ENCODE results near the gene SYNE2.
"Not testable (repeated sequence)": the region's sequence is repeated elsewhere in the genome, so short reads cannot be mapped to it uniquely, and the experiment has no call there.

Gene SYNE2

DNA sequence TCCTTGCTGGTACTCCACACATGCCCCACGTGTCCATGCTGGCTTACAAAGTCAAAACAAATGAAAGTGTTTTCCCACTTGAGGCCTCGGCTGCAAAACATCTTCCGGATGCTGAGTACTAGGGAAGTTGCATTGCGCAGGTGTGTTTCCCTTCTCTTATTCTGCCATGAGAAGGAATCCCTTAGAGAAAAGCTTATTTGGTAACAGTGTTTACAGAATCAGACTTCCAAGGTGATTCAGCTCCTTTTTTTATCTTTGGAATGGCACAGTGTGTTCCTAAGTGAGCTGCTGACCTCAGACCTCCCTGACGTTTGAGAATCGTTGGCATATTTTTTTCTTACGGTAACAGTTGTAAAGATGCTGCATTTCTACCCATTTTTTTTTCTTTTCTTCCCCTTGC is 230.0 kb downstream of the SYNE2 start:
- DNase-seq (ENCODE audit: low read depth), result no peak

DNA sequence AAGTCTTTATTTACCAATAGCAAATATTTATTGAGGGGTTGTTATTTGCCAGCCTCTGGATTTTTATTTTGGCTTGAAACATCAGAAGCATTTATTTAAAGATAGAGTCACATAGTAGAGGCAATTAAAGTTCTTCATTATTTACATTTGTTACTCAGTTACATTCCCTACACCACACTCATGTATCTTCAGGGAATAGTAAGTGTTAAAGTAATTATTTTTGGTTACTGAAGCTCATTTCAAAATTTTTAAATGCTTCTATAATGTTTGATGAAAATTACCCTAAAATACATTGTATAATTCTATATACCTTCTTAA is 235.8 kb downstream of the SYNE2 start:
- no peak for DNase-seq (ENCODE audit: low read depth)

DNA sequence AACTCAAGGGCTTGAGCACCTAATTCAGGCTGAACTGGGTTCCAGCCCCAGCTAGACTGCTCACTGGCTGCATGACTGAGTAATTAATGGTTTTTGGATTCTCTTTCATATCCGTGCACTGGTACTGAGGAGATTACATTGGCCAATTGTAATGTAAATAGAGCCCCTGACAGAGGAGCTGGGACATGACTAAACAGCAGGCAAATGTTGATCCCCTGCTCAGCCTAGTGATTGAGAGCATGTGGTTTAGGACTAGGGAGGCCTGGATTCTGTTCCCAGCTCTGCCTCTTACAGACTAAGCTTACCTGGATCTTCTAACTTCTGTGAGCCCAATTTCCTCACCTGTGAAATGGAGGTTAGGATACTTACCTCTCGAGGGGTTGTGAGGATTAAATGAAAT is 237.1 kb downstream of the SYNE2 start:
- DNase-seq (ENCODE audit: low read depth), result no peak

DNA sequence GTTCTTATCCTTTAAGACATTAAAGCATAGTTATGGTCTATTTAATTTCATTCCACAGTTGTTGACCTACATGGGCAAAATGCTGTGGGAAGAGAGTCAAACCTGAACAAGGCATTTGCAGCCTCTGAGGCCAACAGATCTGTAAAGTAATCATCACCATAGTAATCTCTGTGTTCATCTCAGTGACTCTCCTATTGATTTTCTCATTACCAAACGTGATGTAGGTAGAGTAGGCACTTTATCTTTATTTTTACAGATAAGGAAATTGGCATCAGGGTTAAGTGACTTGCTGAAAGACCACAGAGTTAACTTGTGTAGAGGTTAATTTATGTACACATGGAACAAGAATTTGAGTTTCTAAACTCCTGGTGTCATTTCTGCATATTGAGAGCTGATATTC is 238.4 kb downstream of the SYNE2 start:
- DNase-seq (ENCODE audit: low read depth), result no peak

DNA sequence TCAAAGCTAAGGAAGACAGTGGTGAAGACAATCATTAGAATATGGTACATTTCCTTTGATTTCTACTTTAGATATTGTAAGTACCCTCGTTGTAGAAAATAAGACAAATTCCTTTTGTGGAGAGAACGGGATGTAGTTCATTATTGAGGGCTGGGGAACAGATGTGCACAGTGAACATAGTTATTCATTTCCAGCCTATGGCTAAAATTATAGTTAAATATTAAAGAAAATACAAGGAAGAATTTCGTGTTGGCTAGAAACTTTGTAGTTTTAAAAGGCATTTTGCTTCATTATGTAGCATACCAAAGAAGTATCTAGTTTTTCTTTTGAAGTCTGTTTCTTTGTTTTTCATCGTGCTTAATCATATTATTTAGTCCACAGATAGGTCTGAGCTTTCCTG is 239.5 kb downstream of the SYNE2 start:
- DNase-seq (ENCODE audit: low read depth), result no peak

DNA sequence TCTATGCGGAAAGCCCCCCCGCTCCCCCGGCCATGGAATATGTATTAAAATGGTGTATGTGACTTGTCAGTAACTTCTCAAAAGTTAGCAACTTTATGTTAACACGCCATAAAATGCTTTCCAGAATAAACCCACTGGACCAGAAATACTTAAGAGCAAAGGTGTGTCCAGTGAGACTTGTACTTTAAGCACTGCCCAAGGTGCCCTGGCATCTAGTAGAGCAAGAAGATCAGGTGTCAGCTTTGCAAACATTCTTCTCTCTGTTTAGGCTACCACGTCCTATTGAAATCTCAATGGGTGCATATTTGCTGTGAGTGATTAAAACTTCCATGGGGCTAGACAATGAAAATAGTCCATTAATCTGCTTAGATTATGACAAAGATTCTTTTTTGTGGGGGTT is 240.1 kb downstream of the SYNE2 start:
- no peak for DNase-seq (ENCODE audit: low read depth)

DNA sequence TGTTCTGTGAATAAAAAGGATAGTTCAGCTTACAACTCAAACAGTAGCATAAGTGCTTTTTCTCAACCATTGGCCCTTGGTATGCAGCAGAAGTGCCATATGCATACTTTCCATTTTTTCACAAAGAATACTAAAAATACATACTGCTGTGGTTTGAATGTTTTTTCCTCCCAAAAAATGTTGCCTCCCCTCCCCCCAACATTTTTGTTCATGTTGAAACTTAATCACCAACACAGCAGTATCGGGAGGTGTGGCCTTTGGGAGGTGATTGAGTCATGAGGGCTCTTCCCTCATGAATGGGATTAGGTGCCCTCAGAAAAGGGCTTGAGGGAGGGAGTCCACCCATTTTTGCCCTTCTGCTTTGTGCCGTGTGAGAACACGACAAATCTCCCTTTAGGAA is 242.8 kb downstream of the SYNE2 start:
- DNase-seq (ENCODE audit: low read depth), result no peak

DNA sequence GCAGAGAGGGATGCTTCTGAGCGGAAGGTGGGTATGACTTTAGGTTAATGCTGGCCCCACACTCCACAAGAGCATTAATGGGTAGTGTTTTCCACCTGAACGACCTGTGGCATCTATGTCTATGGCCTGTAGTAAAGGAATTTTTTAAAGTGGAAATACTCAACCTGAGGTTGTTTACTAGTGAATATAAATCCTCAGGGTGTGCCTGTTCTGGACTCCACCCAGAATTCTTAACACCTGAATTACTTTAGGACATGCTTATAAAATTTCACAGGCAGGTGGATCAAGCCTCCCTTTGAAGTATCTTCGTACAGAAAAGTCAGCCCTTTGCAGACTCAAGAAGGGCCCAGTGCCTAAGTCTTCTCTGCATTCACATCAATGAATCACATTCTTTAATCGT is 245.3 kb downstream of the SYNE2 start:
- DNase-seq (ENCODE audit: low read depth), result no peak

DNA sequence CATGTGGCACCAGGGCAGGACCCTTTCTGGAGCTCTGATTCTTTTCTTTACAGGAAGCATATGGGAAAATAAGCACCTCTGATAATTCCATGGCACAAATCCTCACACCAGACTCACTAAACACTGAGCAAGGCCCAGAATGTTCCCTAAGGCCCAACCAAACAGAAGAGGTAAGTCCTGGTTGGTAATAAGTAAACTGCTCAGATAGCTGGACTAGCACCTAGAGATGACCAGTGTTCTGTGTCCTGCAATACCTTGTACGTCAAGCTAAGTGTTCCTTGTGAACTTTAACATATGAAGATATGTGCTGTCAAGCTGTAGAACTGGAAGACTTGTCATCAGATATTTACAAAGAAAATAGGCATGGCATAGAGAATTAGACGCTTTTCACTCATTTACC is 254.6 kb downstream of the SYNE2 start:
- no peak for DNase-seq (ENCODE audit: low read depth)

DNA sequence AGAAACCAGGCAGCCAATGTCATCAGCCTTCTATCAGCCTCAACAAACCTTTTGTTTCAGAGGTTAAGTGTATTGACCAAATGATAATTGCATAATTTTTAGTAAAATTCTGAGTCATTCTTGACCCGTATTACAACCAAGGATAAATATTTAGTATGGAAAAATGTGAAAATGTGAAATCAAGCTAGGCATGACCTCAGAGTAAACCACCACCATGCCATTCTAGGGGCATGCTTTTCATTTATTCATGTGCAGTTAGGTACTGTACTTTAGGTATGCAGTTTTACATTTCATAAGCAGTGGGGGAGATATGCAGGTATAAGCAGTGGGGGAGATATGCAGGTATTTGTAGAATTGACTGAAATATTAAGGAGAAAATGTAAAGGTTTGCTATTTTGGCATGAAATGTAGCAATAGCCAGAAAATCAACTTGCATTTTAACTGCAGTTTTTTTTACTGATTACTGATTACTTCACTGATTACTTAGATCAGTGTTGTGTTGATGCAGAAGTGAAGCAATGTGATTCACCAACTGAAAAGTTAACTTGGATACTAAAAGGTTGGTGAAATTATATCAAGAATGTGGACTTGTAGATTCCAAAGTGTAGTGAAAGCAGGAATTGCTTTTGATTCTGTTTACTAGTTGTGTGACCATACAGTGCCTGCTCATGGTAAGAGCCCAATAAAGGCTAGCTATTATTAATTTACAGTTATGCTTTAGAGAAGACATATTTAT is 257.2 kb downstream of the SYNE2 start:
- DNase-seq (ENCODE audit: low read depth), result no peak

DNA sequence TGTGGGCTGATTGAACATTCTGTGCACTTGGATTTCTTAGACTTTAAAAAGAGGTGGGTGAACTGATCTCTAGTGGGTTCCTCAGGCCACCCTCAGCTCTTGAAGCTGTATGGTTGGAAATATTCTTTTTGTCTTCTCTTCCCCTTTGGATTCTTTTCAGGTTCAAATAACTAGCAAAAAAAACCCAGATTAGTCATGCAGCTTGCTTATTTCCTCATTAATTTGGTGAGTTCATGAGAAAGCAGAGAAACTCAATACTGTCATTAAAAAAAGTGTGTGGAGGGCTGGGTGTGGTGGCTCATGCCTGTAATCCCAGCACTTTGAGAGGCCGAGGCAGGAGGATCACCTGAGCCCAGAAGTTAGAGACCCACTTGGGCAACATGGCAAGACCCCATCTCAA is 258.0 kb downstream of the SYNE2 start:
- no peak for DNase-seq (ENCODE audit: low read depth)

DNA sequence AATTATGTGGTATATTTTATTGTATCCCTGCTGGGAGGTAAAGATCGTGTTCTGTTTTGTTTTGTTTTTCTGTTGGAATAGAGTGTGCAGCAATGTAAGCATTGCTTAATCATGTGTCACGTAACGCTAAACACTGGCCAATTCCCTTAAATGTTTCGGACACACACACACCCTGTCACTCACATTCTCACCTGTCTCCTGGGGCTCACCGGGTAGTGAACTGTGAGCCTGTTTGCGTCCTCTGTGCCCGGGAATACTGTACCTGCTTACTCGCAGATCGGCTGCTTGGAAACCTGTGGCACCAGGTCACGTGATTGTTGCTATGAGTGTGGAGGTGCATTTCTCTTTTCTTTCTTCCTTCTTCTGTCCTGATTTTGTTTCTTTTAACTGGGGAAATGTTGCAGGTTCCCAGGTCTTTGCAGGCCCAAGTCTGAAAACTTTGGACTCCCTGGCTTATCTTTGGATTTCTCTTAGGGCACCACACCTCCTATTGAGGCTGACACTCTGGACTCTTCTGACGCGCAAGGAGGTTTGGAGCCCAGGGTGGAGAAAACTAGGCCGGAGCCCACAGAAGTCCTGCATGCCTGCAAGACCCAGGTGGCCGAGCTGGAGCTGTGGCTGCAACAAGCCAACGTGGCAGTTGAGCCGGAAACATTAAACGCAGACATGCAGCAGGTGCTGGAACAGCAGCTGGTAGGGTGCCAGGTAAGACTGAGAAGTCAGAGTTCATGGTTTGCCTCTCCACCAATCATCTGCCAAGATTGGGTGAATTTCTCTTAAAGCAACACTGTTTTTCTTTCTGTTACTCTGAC is 260.3 kb downstream of the SYNE2 start:
- no peak for DNase-seq (ENCODE audit: low read depth)

DNA sequence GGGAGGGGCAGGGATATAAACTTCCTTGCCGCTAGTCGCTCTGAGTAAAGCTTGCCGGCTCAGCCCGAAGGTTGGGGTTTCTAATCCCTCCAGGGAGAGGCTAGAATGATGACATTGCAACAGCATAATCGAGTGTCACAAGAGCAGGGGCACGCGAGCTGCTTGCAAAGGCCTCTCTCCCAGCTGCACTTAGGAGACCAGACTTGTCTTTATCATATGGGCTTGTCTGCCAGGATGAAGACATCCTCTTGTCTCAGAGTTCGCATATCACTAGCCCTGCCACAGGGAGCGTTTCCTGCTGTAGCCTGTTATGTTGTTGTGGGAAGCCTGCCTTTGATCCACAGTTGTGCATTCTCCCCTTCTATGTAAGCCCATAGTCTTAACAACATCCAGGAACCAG is 261.4 kb downstream of the SYNE2 start:
- DNase-seq (ENCODE audit: low read depth), result no peak

DNA sequence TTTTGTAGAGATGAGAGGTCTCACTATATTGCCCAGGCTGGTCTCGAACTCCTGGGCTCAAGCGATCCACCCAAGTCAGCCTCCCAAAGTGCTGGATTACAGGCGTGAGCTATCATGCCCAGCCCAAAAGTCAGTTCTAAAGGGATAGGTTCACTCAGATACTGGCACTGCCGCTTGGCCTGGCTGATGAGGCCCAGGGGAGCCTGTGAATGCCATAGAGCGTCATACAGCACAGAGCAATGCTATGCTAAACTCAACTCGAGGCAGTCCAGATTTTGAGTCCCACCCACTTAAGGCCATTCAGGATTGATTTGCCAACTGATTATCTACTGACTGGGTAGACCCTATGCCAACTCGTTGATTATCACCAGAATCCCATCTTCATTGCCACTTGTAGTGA is 262.0 kb downstream of the SYNE2 start:
- no peak for DNase-seq (ENCODE audit: low read depth)

DNA sequence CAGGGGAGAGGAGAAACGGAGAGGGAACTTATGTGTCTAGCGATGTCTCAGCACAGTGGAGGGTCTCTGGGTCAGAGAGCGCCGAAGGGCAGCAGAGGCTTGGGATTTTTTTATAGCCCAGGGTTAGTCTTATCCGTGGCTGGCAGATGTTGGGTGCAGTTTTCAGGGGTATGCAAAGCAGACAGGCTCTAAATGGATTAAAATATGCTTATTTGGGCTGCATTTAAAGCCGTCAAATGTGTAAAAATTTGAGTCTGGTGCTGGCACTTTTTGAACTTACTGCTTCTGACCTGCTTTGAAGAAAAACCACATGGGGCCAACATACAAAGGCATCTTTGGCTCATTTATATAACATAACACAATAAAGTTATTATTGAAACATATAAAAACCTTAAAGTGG is 262.6 kb downstream of the SYNE2 start:
- DNase-seq (ENCODE audit: low read depth), result no peak

DNA sequence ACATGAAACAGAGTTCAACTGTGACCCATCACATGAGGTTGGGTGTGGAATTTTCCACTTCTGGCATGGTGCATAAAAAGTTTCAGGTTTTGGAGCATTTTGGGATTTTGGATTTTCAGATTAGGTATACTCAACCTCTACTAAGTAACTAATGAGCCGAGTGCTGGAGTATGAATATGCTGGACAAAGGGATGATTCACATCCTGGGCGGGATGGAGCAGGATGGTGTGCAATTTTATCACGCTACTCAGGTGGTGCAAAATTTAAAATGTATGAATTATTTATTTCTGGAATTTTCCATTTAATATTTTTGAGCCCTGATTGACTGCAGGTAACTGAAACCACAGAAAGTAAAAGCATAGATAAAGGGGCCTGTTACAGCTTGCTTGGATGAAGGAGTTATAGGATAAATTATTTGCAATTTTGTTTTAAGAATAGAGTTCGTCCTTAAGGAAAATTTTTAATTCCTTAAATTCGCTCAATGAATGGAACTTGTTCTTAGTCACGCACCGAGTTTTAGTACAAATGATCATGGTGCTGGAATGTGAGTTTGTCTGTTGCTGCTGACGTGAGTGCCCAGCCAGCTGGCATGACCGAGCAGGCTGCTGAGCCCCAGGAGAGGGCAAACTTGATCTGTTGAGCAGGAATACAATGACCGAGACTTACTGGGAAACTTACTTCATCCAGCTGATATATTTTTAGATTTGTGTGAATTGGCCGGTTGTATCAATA is 265.0 kb downstream of the SYNE2 start:
- no peak for DNase-seq (ENCODE audit: low read depth)

DNA sequence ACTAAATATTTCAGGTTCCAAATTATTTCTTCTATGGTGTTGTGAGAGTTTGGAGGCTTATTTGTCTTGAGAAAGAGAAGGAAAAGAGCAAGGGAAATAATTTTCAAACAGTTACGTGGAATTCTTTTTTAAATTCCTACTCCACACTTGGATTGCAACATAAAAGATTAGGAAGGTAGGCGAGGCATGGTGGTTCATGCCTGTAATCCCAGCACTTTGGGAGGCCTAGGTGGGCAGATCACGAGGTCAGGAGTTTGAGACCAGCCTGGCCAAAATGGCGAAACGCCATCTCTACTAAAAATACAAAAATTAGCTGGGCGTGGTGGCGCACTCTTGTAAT is 265.6 kb downstream of the SYNE2 start:
- not testable (repeated sequence) for DNase-seq (ENCODE audit: low read depth)

DNA sequence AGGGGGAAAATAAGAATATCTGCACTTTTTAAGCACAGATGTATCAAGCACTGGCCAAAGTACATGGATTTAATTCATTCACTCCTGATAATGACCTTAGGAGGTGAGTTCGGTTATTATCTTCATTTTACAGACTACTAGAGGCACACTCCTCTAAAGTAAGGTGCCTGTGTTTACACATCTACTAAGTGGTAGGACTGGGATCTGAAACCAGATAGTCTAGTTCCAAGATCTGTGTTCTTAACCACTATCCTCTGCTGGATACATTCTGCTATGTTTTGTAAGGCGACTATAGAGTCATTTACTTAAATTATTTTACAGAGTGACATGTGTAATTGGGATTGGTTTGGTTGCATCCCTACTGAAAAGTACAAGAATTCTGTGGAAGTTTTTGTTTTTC is 266.1 kb downstream of the SYNE2 start:
- no peak for DNase-seq (ENCODE audit: low read depth)

DNA sequence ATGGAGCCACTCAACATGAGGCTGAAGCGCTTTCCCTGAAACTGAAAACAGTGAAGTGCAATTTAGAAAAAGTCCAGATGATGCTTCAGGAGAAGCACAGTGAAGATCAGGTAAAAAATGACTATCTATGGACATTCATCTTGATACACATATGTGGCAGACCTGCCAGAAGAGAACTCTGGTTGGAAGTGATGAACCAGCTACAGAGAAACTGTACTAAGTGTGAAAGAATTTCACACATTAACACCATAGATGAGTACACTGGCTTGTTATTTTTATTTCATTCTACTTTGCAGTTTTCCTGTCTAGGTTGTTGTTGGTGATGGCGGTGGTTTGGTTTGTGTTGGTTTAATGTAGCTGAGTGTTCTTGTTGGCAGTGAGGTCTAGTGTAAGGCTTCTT is 266.7 kb downstream of the SYNE2 start:
- no peak for DNase-seq (ENCODE audit: low read depth)

DNA sequence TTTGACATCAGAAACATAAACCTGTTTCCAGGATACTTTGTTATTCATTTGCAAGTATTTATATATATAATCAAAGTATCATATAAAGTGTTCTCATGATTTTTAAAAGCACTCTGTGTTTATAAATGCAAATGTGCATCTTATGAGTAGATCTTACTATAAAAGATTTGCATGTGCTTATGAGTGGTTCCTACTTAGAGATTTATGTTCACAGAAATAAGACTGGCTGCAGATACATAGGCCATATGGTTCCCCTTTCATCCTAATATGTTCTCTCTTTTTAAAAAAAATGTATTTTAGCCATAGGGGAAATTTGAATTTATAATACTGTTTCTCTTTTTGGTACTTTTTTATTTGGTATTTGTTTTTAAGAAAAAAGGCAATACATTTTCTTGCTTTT is 267.2 kb downstream of the SYNE2 start:
- no peak for DNase-seq (ENCODE audit: low read depth)

DNA sequence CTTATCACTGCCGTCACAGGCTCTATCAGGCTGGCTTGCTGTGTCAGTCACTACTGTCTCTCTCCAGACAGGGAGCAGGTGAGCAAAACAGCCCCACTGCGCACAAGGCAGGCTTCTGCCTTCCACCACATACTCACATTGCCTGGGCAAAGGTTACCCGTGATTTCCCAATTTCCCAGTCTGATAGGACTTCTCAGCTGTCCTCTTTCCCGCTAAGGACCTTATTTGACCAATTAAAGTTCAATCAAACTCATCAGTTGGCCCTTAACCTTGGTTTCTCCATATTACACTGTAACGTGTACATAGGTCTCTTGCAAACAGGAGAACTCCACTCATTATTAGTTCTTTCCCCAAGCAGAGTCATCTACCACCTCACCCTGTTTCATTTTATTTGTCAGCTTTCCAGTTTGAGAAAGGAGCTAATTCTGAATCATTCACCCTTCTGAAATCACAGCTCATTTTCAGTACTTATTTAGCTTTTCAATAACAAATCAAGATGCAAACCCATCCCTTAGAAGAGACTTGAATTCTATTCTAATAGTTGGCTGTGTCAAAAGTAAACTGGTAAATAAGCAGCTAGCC is 270.5 kb downstream of the SYNE2 start:
- DNase-seq (ENCODE audit: low read depth), result no peak

DNA sequence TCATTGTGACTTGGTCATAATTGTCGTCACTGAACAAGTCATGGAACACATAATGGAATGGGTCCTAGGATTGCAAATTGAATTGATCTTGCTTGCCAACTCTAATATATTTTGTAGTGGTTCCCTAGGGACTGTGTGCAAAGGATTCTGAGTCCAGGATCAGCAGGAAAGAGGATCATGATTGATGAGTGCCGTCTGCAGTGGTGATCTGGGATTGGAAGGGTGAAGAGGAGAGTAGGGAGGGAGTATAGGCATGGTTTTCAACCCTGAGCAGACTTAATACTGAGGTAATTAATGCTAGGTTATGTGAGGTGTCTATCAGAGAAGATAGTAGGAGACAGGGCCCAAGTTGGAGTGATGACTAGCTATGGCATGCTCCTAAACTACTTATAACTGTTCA is 272.5 kb downstream of the SYNE2 start:
- DNase-seq (ENCODE audit: low read depth), result no peak

DNA sequence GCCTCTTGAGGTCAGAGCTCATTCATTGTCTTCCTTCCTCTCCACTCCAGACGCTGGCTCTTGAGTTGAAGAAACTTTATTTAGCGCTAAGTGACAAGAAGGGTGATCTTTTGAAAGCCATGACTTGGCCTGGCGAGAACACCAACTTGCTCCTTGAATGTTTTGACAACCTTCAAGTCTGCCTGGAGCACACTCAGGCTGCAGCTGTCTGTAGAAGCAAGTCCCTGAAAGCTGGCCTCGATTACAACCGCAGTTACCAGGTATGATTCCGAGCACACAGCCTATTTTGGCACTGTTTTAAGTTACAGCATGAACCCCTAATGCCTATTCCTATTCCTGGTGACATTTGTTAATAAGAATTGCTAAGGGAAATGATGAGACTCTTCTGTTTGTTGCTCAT is 273.7 kb downstream of the SYNE2 start:
- no peak for DNase-seq (ENCODE audit: low read depth)
